Activated CD4-positive, alpha-beta T cell treated with anti-CD3 and anti-CD28 coated beads for 36 hours (primary cell): ENCODE results near the gene DPYD. TPM values are rescaled to one million over a fixed set of nuclear protein-coding genes. Genes with fewer than 3 reads are reported as not detected.

Experiments used
- ATAC-seq: fragments of 200-7000 bp; cut with Tn5 transposase; one replicate; pipeline ENCODE4 v1.10.0; 2021; ENCODE audit warnings: mild to moderate bottlenecking, moderate library complexity
- CTCF ChIA-PET: fragments of 350-600 bp; sonication (Branson Sonifier 250); formaldehyde crosslinking; loops from one replicate; lab custom pipeline; 2021; ENCODE audit warnings: antibody characterized with exemption; lab: Charles Lee
- POLR2A ChIA-PET: fragments of 350-600 bp; sonication (Branson Sonifier 250); formaldehyde crosslinking; loops from one replicate; lab custom pipeline; 2021; ENCODE audit warnings: antibody characterized with exemption, inconsistent platforms; lab: Charles Lee
- DNase-seq: peaks from one replicate; pipeline ENCODE4 v3.0.0-alpha.2; 2020
- H3K27ac Mint-ChIP-seq: one replicate; pipeline ENCODE4 v1.8.0; 2021; ENCODE audit warnings: mixed read lengths
- H3K27me3 Mint-ChIP-seq: one replicate; pipeline ENCODE4 v1.8.0; 2021; ENCODE audit warnings: mixed read lengths
- H3K36me3 Mint-ChIP-seq: one replicate; pipeline ENCODE4 v1.8.0; 2021; ENCODE audit warnings: low read depth, mixed read lengths
- H3K4me1 Mint-ChIP-seq: one replicate; pipeline ENCODE4 v1.8.0; 2021; ENCODE audit warnings: mixed read lengths
- H3K4me3 Mint-ChIP-seq: one replicate; pipeline ENCODE4 v1.8.0; 2021; ENCODE audit warnings: mild to moderate bottlenecking, moderate library complexity, mixed read lengths
- H3K9me3 Mint-ChIP-seq: one replicate; pipeline ENCODE4 v1.8.0; 2021; ENCODE audit warnings: low read depth, mixed read lengths
- intact Hi-C, 2 experiments: fragments of 100-400 bp; cut with DNase I in 1 of 2; cut with micrococcal nuclease in 1 of 2; formaldehyde crosslinking; loops; one replicate each; pipeline versions ENCODE4 v1.14.2 to v1.15.1; 2022 to 2024; cut with DNase I, micrococcal nuclease
- total RNA-seq, 2 experiments: library from RNA; stranded (reverse); gene quantifications; one replicate each; pipeline ENCODE4 v1.2.3, GENCODE V29; 2021

Gene DPYD
- total RNA-seq, 2 experiments from 2014 or later = 6.8 to 7.1 TPM

DNA sequence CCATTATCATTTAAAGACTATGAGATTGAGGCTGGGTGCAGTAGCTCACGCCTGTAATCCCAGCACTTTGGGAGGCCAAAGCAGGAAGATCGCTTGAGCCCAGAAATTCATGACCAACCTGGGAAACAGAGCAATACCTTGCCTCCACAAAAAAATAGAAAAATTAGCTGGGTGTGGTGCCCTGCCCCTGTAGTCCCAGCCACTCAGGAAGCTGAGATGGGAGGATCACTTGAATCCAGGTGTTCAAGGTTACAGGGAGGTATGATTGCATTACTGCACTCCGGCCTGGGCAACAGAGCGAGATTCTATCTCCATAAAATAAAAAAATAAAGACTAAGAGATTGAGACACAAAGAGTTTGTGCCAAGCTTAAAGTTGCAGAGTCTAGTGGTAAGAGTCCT is 537.0 kb downstream of the DPYD start:
- H3K4me3 Mint-ChIP-seq = no peak overlapping the region
- peaks cover 3% of the 10 kb centered on the region for H3K4me1 Mint-ChIP-seq
- DNase-seq (no peak), ATAC-seq (no peak)
- no peaks in the 10 kb centered on the region for H3K27me3 Mint-ChIP-seq
- ChIA-PET CTCF (no interaction called here), POLR2A (no interaction called here)
- no peaks in the 10 kb centered on the region for H3K9me3 Mint-ChIP-seq
- H3K27ac Mint-ChIP-seq = no peak overlapping the region
- H3K36me3 Mint-ChIP-seq = peaks cover 4% of the 10 kb centered on the region
- intact Hi-C loops = no loop called here

DNA sequence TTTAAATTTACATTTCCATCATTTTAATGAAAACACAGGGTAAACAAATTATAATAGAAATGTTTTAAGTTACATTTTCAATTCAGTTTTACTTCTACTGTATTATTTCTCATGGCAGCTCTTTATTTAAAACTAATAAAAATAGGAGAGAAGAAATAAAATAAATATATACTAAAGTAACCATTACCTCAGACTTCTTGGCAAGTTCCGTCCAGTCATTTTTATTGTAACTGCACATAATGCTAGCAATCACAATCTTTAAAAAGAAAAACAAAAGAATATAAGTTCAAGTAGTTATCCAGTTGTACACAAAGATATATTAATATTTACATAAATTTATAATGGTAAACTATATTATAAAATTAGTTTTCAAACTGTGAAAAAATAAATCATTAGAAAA is 538.6 kb downstream of the DPYD start:
- intact Hi-C loops = no loop called here
- Mint-ChIP-seq H3K4me3 (no peak overlapping the region), H3K27ac (no peak overlapping the region), H3K4me1 (peaks cover 5% of the 10 kb centered on the region), H3K27me3 (no peaks in the 10 kb centered on the region), H3K36me3 (peaks cover 4% of the 10 kb centered on the region), H3K9me3 (no peaks in the 10 kb centered on the region)
- no peak for DNase-seq
- ChIA-PET POLR2A (no interaction called here), CTCF (no interaction called here)
- ATAC-seq = no peak

DNA sequence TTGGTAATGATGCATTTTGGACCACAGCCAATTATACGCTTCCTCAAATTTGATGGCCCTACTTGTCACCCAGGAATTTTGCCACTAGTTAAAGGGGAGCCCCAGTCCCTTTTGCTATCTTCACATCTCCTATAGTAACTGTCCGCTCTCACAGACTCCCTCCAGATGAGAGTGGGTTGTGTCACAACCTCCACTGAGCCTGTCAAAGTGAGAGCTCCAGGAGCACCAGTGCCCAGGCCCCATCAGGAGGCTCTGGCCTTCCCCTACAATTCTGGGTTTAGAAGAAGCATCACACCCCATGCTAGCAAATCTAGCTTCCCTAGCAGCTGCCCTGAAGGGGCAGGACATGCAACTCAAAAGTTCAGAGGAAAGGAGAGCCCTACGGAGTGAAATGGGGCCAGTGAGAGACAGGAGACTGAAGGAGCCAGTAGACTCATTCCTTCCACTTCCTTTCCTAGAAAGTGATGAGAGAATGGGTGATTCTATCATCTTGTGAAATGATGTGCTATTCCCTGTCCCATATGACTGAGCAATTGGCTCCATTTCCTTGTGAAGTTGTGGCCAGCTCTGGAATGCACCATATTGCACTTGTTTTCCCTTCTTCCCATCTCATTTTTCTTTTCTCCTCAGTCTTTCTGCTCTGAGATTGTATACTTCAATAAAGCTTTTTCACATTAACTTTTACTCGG is 541.3 kb downstream of the DPYD start:
- no peak for DNase-seq
- peak; percentile 36 for ATAC-seq
- POLR2A ChIA-PET = no interaction called here
- intact Hi-C loops = no loop called here
- Mint-ChIP-seq H3K9me3 (no peaks in the 10 kb centered on the region), H3K4me3 (no peak overlapping the region), H3K4me1 (peaks cover 5% of the 10 kb centered on the region), H3K27ac (no peak overlapping the region), H3K27me3 (no peaks in the 10 kb centered on the region), H3K36me3 (peaks cover 4% of the 10 kb centered on the region)
- CTCF ChIA-PET = no interaction called here

DNA sequence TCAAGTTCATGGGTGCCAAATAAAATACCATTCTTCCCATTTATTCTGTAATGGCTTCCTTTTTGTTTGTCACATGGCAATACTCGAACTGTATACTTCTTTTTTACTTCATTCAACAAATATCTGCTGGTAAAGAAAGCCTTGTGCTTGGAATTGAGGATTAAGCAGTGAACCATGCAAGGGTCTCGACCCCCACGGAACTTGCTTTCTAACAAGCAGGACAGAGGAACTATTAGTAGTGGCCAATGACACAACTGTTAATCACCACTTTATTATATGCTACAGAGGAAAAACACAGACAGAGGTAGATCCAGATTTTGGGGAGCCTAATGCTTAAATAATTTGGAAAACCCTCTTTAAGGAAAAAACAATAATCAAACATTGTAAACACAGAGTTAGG is 542.2 kb downstream of the DPYD start:
- Mint-ChIP-seq H3K27me3 (no peaks in the 10 kb centered on the region), H3K4me3 (no peak overlapping the region), H3K36me3 (peaks cover 5% of the 10 kb centered on the region), H3K4me1 (peaks cover 5% of the 10 kb centered on the region), H3K27ac (no peak overlapping the region), H3K9me3 (no peaks in the 10 kb centered on the region)
- ChIA-PET CTCF (no interaction called here), POLR2A (no interaction called here)
- intact Hi-C loops = no loop called here
- DNase-seq (no peak), ATAC-seq (no peak)

GRCh38 chr1:97377432-97378034 is 543.3 kb downstream of the DPYD start:
- H3K36me3 Mint-ChIP-seq = peaks cover 5% of the 10 kb centered on the region
- DNase-seq = no peak
- CTCF ChIA-PET = interaction anchor here (0.6 to 2.1 kb wide), 3 partner anchors 8 to 542 kb away, joined by 3 to 6 read pairs (median 3); no protein-coding TSS in a partner anchor
- POLR2A ChIA-PET = no interaction called here
- H3K27ac Mint-ChIP-seq = no peak overlapping the region
- H3K27me3 Mint-ChIP-seq = no peaks in the 10 kb centered on the region
- intact Hi-C loops = no loop called here
- H3K4me1 Mint-ChIP-seq = peaks cover 5% of the 10 kb centered on the region
- no peak overlapping the region for H3K4me3 Mint-ChIP-seq
- ATAC-seq = no peak
- H3K9me3 Mint-ChIP-seq = no peaks in the 10 kb centered on the region

- Mint-ChIP-seq H3K9me3 (no peaks in the 10 kb centered on the region), H3K27me3 (no peaks in the 10 kb centered on the region), H3K4me3 (no peak overlapping the region), H3K36me3 (peaks cover 7% of the 10 kb centered on the region), H3K27ac (no peak overlapping the region), H3K4me1 (peaks cover 2% of the 10 kb centered on the region)
- no peak for DNase-seq
- CTCF ChIA-PET = no interaction called here
- POLR2A ChIA-PET = no interaction called here
- intact Hi-C loops = no loop called here
- no peak for ATAC-seq
These were observed 547.8 kb downstream of the DPYD start for GRCh38 chr1:97373000-97373399.

DNA sequence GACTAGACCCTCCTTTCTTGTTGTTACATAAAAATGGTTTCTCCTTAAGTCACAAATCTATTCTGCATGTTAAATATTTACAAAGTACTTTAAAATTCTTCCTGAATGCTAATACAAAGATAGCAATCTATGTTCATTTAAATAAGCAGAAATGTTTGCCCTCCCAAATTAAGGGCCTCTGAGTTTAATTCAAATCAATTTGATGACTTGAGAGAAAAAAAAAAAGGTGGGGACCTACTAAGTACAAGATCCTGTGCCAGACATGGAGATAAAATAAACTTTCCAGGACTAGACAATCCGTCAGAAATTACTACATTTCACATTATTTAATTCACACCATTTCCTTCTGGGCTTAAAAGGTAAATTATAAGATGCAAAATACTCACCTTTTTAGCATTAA is 548.3 kb downstream of the DPYD start:
- POLR2A ChIA-PET = no interaction called here
- DNase-seq = no peak

GRCh38 chr1:97368296-97368695 is 552.5 kb downstream of the DPYD start:
- H3K4me3 Mint-ChIP-seq = no peak overlapping the region
- ChIA-PET POLR2A (no interaction called here), CTCF (interaction anchor here (0.8 kb wide), 1 partner anchor 284 kb away, joined by 3 read pairs; no protein-coding TSS in a partner anchor)
- H3K9me3 Mint-ChIP-seq = peaks cover 4% of the 10 kb centered on the region
- H3K36me3 Mint-ChIP-seq = peaks cover 13% of the 10 kb centered on the region
- no peaks in the 10 kb centered on the region for H3K4me1 Mint-ChIP-seq
- no peak overlapping the region for H3K27ac Mint-ChIP-seq
- intact Hi-C loops = no loop called here
- no peak for DNase-seq
- no peaks in the 10 kb centered on the region for H3K27me3 Mint-ChIP-seq
- ATAC-seq = no peak

More for the DNA sequence above, 548.3 kb downstream of the DPYD start:
- no peak overlapping the region for H3K27ac Mint-ChIP-seq
- peaks cover under 1% of the 10 kb centered on the region for H3K4me1 Mint-ChIP-seq
- H3K27me3 Mint-ChIP-seq = no peaks in the 10 kb centered on the region
- intact Hi-C loops = no loop called here
- H3K36me3 Mint-ChIP-seq = peaks cover 7% of the 10 kb centered on the region
- no peaks in the 10 kb centered on the region for H3K9me3 Mint-ChIP-seq
- no peak for ATAC-seq
- CTCF ChIA-PET = no interaction called here
- no peak overlapping the region for H3K4me3 Mint-ChIP-seq

- H3K9me3 Mint-ChIP-seq = peaks cover 4% of the 10 kb centered on the region
- ChIA-PET CTCF (no interaction called here), POLR2A (no interaction called here)
- H3K27me3 Mint-ChIP-seq = no peaks in the 10 kb centered on the region
- H3K4me3 Mint-ChIP-seq = no peak overlapping the region
- peaks cover 17% of the 10 kb centered on the region for H3K36me3 Mint-ChIP-seq
- ATAC-seq = no peak
- no peak overlapping the region for H3K27ac Mint-ChIP-seq
- no peaks in the 10 kb centered on the region for H3K4me1 Mint-ChIP-seq
- DNase-seq = no peak
- intact Hi-C loops = no loop called here
These were observed 553.9 kb downstream of the DPYD start for GRCh38 chr1:97366984-97367383.

DNA sequence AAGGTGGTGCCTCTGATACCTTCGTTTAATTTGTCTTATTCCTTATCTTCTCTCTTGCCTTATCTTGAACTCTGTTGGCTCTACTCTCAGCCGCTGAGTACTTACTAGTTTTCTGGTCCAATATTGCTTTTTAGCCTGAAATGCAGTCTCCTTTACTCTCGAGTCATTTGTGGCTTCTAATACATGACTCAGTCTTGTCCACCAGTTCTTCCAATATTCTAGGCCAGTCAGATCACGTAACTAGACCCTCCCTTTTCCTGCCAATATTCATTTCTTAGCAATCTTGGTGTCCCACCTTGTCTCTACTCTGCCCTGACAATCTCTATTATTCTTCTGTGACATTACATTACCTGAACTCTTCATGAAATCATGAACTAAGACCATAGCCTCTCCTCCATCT is 555.8 kb downstream of the DPYD start:
- Mint-ChIP-seq H3K4me3 (no peak overlapping the region), H3K27ac (no peak overlapping the region), H3K4me1 (no peaks in the 10 kb centered on the region), H3K36me3 (peaks cover 28% of the 10 kb centered on the region), H3K27me3 (no peaks in the 10 kb centered on the region), H3K9me3 (peaks cover 4% of the 10 kb centered on the region)
- no peak for DNase-seq
- CTCF ChIA-PET = no interaction called here
- intact Hi-C loops = no loop called here
- no peak for ATAC-seq
- POLR2A ChIA-PET = no interaction called here

GRCh38 chr1:97364086-97364485 is 556.7 kb downstream of the DPYD start:
- intact Hi-C loops = no loop called here
- ChIA-PET POLR2A (no interaction called here), CTCF (interaction anchor here (0.6 kb wide), 1 partner anchor 1225 kb away, joined by 3 read pairs; no protein-coding TSS in a partner anchor)

DNA sequence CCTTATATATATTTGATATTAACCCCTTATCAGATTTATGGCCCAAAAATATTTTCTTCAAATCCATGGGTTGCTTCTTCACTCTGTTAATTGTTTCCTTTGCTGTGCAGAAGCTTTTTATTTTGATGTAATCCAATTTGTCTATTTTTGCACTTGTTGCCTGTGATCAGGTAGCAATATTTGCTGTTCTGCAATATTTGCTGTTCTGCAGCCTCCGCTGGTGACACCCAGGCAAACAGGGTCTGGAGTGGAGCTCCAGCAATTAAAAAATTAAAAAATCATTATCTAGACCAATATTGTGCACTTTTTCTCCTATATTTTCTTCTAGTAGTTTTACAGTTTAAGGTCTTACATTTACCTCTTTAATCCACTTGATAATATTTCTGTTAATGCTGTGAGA is 564.5 kb downstream of the DPYD start:
- peaks cover 29% of the 10 kb centered on the region for H3K36me3 Mint-ChIP-seq
- H3K4me3 Mint-ChIP-seq = no peak overlapping the region
- no peaks in the 10 kb centered on the region for H3K27me3 Mint-ChIP-seq
- DNase-seq (no peak), ATAC-seq (no peak)
- H3K27ac Mint-ChIP-seq = no peak overlapping the region
- ChIA-PET CTCF (interaction anchor here (0.6 kb wide), 1 partner anchor 55 kb away, joined by 3 read pairs; no protein-coding TSS in a partner anchor), POLR2A (no interaction called here)
- H3K9me3 Mint-ChIP-seq = peaks cover 2% of the 10 kb centered on the region
- H3K4me1 Mint-ChIP-seq = no peaks in the 10 kb centered on the region
- intact Hi-C loops = no loop called here

More at GRCh38 chr1:97364086-97364485, 556.7 kb downstream of the DPYD start:
- DNase-seq (no peak), ATAC-seq (no peak)
- H3K27me3 Mint-ChIP-seq = no peaks in the 10 kb centered on the region
- peaks cover 6% of the 10 kb centered on the region for H3K9me3 Mint-ChIP-seq
- H3K36me3 Mint-ChIP-seq = peaks cover 34% of the 10 kb centered on the region
- H3K4me1 Mint-ChIP-seq = no peaks in the 10 kb centered on the region
- no peak overlapping the region for H3K27ac Mint-ChIP-seq
- no peak overlapping the region for H3K4me3 Mint-ChIP-seq
